Measurements from ENCODE around the gene APRT. TPM values are rescaled to one million over a fixed set of nuclear protein-coding genes. Genes with fewer than 3 reads are reported as not detected.

The APRT gene
- total and polyA plus RNA-seq, 8 donors: 38.8 to 88.2 (median 68.4) TPM

DNA sequence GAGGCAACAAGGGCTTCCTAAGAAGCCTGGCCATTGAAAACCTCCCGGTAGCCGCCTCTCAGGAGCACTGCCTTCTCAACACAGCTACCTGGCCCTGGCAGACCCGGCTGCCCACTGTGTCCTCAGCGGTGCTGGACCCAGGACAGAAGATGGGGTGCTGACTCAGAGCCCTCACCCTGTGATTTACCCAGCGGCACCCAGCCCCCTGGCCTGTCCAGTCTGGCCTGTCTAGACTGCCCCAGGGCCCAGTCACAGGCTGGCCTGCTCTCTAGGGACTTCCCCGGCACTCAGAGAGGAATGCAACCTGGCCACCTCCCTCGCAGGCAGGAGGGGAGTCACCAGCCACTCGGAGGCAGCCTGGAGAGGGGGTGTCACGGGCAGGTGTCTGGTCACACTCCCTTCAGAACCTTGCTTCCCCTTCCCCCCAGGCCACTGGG, 46.8 kb downstream of the APRT start:
- H3K27ac ChIP-seq: peak overlapping the region; percentile 13 to 70 (median 60)
- TF ChIP-seq, protein P1, sequence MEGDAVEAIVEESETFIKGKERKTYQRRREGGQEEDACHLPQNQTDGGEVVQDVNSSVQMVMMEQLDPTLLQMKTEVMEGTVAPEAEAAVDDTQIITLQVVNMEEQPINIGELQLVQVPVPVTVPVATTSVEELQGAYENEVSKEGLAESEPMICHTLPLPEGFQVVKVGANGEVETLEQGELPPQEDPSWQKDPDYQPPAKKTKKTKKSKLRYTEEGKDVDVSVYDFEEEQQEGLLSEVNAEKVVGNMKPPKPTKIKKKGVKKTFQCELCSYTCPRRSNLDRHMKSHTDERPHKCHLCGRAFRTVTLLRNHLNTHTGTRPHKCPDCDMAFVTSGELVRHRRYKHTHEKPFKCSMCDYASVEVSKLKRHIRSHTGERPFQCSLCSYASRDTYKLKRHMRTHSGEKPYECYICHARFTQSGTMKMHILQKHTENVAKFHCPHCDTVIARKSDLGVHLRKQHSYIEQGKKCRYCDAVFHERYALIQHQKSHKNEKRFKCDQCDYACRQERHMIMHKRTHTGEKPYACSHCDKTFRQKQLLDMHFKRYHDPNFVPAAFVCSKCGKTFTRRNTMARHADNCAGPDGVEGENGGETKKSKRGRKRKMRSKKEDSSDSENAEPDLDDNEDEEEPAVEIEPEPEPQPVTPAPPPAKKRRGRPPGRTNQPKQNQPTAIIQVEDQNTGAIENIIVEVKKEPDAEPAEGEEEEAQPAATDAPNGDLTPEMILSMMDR (IDR thresholded peaks at IDR 0.05): no peak
- WGBS, 2 donors: 53 to 60% methylated on average over 9 of the region's 9 CpGs

DNA sequence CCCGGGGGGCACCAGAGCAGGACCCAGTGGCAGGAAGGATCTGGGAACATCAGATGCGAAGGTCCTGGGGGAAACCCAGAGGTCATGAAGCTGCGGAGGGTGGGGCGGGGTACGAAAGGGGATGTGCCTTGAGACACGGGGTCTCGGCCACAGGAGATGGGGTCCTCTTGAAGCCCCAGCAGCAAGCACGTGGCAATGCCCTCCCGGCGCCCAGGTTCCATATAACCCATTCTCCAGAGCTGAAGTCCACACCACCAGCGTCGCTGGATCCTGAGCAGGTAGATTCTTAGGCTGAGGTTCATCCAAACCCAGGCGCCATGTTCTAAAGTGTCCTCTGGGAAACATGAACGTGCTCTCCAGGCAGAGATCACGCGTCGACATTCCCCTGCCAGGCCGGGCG, 47.6 kb downstream of the APRT start:
- peak overlapping the region; percentile 33 to 63 (median 54) for H3K27ac ChIP-seq
- peaks cover 0 to 6% (median 0%) of the 10 kb centered on the region in 3 donors for H3K4me1 ChIP-seq
- H3K9me3 ChIP-seq: no peaks in the 10 kb centered on the region
- WGBS, 2 donors: 88 to 90% methylated on average over 19 of the region's 19 CpGs
- intact Hi-C loops (cut with DNase I): no loop called here
- TF ChIP-seq, protein P1 (IDR thresholded peaks at IDR 0.05): no peak
- peak in 1 of 6 donors; percentile 61 for DNase-seq
- H3K36me3 ChIP-seq: no peaks in the 10 kb centered on the region
- FAIRE-seq: no peak
- no peaks in the 10 kb centered on the region for H3K27me3 ChIP-seq
- no peak for ATAC-seq
- no peak overlapping the region for H3K4me3 ChIP-seq

More for the DNA sequence above, 46.8 kb downstream of the APRT start:
- no peaks in the 10 kb centered on the region for H3K36me3 ChIP-seq
- ATAC-seq: peak; percentile 46 to 83 (median 66)
- peak in 5 of 6 donors; percentile 67 to 87 (median 71) for DNase-seq
- H3K9me3 ChIP-seq: no peaks in the 10 kb centered on the region
- no peaks in the 10 kb centered on the region for H3K27me3 ChIP-seq
- no peak for FAIRE-seq
- H3K4me1 ChIP-seq: peaks cover 0 to 6% (median 0%) of the 10 kb centered on the region in 3 donors
- intact Hi-C loops (cut with DNase I): no loop called here
- no peak overlapping the region for H3K4me3 ChIP-seq

DNA sequence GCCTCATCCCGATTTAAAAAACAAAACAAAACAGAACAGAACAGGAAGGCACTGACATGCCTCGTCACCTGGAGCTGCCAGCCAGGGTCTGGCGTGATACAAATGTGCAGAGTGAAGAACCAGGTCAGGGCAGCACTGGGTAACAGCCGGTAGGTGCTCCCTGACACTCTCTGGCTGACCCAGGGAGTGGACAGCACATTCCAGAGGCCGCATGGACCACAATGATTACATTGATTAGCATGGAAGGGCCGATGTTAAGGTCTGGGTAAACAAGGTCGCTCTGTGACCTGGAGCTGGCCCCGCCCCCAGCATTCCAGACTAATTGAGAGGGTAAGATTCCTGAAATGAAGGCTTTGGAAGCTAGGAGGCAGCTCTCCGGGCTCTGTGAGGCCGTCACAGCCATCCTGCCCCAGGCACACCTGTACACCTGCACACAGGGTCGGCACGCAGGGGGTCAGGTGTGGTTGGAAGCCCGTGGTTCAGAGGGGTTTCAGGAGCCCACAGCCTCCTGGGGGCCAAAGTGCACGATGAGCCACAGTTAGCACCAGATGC, 48.1 kb downstream of the APRT start:
- Histone ChIP-seq H3K27ac (peak overlapping the region; percentile 0 to 58 (median 42)), H3K9me3 (no peaks in the 10 kb centered on the region), H3K36me3 (no peaks in the 10 kb centered on the region), H3K4me1 (peaks cover 0 to 6% (median 0%) of the 10 kb centered on the region in 3 donors), H3K4me3 (no peak overlapping the region), H3K27me3 (no peaks in the 10 kb centered on the region)
- no peak for FAIRE-seq
- 44 to 48% methylated on average over 14 of the region's 14 CpGs for WGBS, 2 donors
- intact Hi-C loops (cut with DNase I): no loop called here
- peak in 3 of 6 donors; percentile 45 to 70 (median 50) for DNase-seq
- peak in 3 of 4 donors; percentile 3 to 51 (median 18) for ATAC-seq
- TF ChIP-seq, protein P1 (IDR thresholded peaks at IDR 0.05): no peak

DNA sequence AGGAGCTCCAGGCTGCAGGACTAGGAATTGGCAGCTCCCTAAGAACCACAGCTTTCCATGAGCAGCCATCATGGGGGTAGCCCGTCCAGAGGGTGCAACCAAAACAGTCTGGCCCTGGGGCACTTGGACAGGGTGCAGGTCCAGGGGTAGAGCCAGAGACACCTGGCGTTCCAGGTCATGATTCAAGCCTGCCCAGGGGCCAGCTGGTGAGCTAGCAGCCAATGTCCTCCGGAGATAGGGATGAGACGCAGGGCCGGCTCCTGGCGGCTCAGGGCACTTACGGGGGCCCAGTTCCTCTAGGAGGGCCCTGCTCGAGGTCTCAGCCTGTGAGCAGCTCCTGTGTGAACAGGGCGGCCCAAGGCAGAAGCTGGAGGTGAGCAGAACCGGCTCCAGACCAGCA, 48.8 kb downstream of the APRT start:
- Histone ChIP-seq H3K27me3 (no peaks in the 10 kb centered on the region), H3K27ac (peak overlapping the region; percentile 0 to 58 (median 42)), H3K4me1 (peaks cover 0 to 5% (median 0%) of the 10 kb centered on the region in 3 donors), H3K9me3 (no peaks in the 10 kb centered on the region), H3K4me3 (no peak overlapping the region), H3K36me3 (no peaks in the 10 kb centered on the region)
- WGBS, 2 donors: 68 to 74% methylated on average over 10 of the region's 10 CpGs
- ATAC-seq (no peak), DNase-seq (no peak), FAIRE-seq (no peak)
- intact Hi-C loops (cut with DNase I): no loop called here
- TF ChIP-seq, protein P1 (IDR thresholded peaks at IDR 0.05): no peak

DNA sequence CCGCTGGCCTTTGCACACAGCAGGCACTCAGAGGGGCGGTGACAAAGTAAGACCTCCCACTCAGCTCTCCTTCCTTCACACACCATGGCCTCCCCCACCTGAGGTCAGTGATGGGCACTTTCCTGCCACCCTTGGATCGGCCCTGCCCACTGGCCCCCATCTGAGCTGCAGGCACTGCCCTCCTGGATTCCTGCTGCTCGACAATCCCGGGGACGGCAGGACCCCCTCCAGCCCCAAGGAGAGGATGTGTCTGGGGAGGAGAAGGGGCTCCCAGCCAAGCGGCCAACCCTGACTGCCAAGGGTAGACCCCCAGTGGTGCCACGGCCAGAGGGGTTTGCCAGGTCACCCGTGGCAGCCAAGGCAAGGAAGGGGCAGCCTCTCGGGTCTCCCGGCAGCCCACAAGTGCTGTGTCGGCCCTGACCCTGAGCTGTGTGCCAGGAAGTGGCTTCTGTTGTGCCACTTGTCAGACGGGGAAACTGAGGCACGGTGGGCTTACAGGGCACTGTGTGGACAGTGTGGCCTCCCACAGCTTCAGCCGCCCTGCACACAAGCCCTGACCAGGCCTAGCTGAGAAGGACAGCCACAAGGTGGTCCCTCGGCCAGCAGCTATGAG, 49.4 kb downstream of the APRT start:
- 59 to 67% methylated on average over 14 to 16 of the region's 16 CpGs for WGBS, 2 donors
- Histone ChIP-seq H3K27ac (peak overlapping the region in 2 of 4 donors; percentile 1 to 58), H3K9me3 (no peaks in the 10 kb centered on the region), H3K27me3 (no peaks in the 10 kb centered on the region), H3K36me3 (no peaks in the 10 kb centered on the region), H3K4me3 (no peak overlapping the region), H3K4me1 (no peaks in the 10 kb centered on the region)
- no peak for FAIRE-seq
- TF ChIP-seq, protein P1 (IDR thresholded peaks at IDR 0.05): no peak
- DNase-seq: no peak
- ATAC-seq: no peak
- intact Hi-C loops (cut with DNase I): no loop called here
